ENCODE measurements around the gene ARHGAP26.

ARHGAP26 gene

GRCh38 chr5:143248391-143248790 lies 478.2 kb downstream of the ARHGAP26 start:
- Histone ChIP-seq H3K4me1 (peaks cover 0 to 22% (median 19%) of the 10 kb centered on the region in 4 donors), H3K27ac (no peak overlapping the region), H3K4me3 (no peak overlapping the region), H3K9me3 (no peaks in the 10 kb centered on the region), H3K27me3 (no peaks in the 10 kb centered on the region), H3K36me3 (no peaks in the 10 kb centered on the region)
- TF ChIP-seq, protein P1, sequence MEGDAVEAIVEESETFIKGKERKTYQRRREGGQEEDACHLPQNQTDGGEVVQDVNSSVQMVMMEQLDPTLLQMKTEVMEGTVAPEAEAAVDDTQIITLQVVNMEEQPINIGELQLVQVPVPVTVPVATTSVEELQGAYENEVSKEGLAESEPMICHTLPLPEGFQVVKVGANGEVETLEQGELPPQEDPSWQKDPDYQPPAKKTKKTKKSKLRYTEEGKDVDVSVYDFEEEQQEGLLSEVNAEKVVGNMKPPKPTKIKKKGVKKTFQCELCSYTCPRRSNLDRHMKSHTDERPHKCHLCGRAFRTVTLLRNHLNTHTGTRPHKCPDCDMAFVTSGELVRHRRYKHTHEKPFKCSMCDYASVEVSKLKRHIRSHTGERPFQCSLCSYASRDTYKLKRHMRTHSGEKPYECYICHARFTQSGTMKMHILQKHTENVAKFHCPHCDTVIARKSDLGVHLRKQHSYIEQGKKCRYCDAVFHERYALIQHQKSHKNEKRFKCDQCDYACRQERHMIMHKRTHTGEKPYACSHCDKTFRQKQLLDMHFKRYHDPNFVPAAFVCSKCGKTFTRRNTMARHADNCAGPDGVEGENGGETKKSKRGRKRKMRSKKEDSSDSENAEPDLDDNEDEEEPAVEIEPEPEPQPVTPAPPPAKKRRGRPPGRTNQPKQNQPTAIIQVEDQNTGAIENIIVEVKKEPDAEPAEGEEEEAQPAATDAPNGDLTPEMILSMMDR (IDR thresholded peaks at IDR 0.05): no peak
- intact Hi-C loops (cut with DNase I; ENCODE audit: low total_unique reads): no loop called here
- no peak for DNase-seq

GRCh38 chr5:143248822-143249579 lies 478.8 kb downstream of the ARHGAP26 start:
- intact Hi-C loops (cut with DNase I; ENCODE audit: low total_unique reads): no loop called here
- DNase-seq: no peak
- H3K36me3 ChIP-seq: no peaks in the 10 kb centered on the region
- TF ChIP-seq, protein P1 (IDR thresholded peaks at IDR 0.05): no peak
- H3K27ac ChIP-seq: no peak overlapping the region
- peaks cover 0 to 18% (median 14%) of the 10 kb centered on the region in 4 donors for H3K4me1 ChIP-seq
- H3K4me3 ChIP-seq: no peak overlapping the region
- no peaks in the 10 kb centered on the region for H3K27me3 ChIP-seq
- no peaks in the 10 kb centered on the region for H3K9me3 ChIP-seq

- no peak overlapping the region for H3K4me3 ChIP-seq
- H3K27me3 ChIP-seq: no peaks in the 10 kb centered on the region
- no peak overlapping the region for H3K27ac ChIP-seq
- H3K4me1 ChIP-seq: peaks cover 0 to 10% (median 9%) of the 10 kb centered on the region in 4 donors
- intact Hi-C loops (cut with DNase I; ENCODE audit: low total_unique reads): no loop called here
- no peaks in the 10 kb centered on the region for H3K36me3 ChIP-seq
- DNase-seq: no peak
- H3K9me3 ChIP-seq: no peaks in the 10 kb centered on the region
- TF ChIP-seq, protein P1 (IDR thresholded peaks at IDR 0.05): no peak
Measured at GRCh38 chr5:143249851-143250250, 479.7 kb downstream of the ARHGAP26 start.

GRCh38 chr5:143251190-143251589 lies 481.0 kb downstream of the ARHGAP26 start:
- no peaks in the 10 kb centered on the region for H3K9me3 ChIP-seq
- intact Hi-C loops (cut with DNase I; ENCODE audit: low total_unique reads): no loop called here
- TF ChIP-seq, protein P1 (IDR thresholded peaks at IDR 0.05): no peak
- no peaks in the 10 kb centered on the region for H3K27me3 ChIP-seq
- no peak for DNase-seq
- no peak overlapping the region for H3K27ac ChIP-seq
- peaks cover 0 to 9% (median 7%) of the 10 kb centered on the region in 4 donors for H3K4me1 ChIP-seq
- H3K36me3 ChIP-seq: no peaks in the 10 kb centered on the region
- H3K4me3 ChIP-seq: no peak overlapping the region

GRCh38 chr5:143251946-143252345 lies 481.8 kb downstream of the ARHGAP26 start:
- intact Hi-C loops (cut with DNase I; ENCODE audit: low total_unique reads): no loop called here

More at GRCh38 chr5:143251946-143252345, 481.8 kb downstream of the ARHGAP26 start:
- no peaks in the 10 kb centered on the region for H3K9me3 ChIP-seq
- H3K4me1 ChIP-seq: peaks cover 0 to 9% (median 7%) of the 10 kb centered on the region in 4 donors
- no peaks in the 10 kb centered on the region for H3K36me3 ChIP-seq
- no peak overlapping the region for H3K4me3 ChIP-seq
- no peak overlapping the region for H3K27ac ChIP-seq
- no peak for DNase-seq
- H3K27me3 ChIP-seq: no peaks in the 10 kb centered on the region
- TF ChIP-seq, protein P1 (IDR thresholded peaks at IDR 0.05): no peak
